IMR-90 (cell line): ENCODE results near the gene RHOBTB3.

Experiments
- CHD1 ChIP-seq: IDR thresholded peaks from 2 replicates; pipeline ENCODE4 v1.6.1; 2012; ENCODE audit warnings: low read depth, low read length, improper control_type of control experiment
- NFE2L2 ChIP-seq: fragments of 150-350 bp; IDR thresholded peaks from 2 replicates; pipeline ENCODE4 v1.6.1; 2016; ENCODE audit warnings: low read depth, mild to moderate bottlenecking, low read length
- POLR2A ChIP-seq: IDR thresholded peaks from 2 replicates; pipeline ENCODE4 v1.6.1; 2012; ENCODE audit warnings: mild to moderate bottlenecking, low read depth, low read length
- RAD21 ChIP-seq: IDR thresholded peaks from 2 replicates; pipeline ENCODE4 v1.6.1; 2012; ENCODE audit warnings: low read length, improper control_type of control experiment
- TF ChIP-seq, protein P1 (sequence below): conservative IDR thresholded peaks from 2 replicates; pipeline ENCODE4 v1.5.1; 2012; ENCODE audit warnings: mild to moderate bottlenecking, low read depth, low read length, improper control_type of control experiment

DNA sequence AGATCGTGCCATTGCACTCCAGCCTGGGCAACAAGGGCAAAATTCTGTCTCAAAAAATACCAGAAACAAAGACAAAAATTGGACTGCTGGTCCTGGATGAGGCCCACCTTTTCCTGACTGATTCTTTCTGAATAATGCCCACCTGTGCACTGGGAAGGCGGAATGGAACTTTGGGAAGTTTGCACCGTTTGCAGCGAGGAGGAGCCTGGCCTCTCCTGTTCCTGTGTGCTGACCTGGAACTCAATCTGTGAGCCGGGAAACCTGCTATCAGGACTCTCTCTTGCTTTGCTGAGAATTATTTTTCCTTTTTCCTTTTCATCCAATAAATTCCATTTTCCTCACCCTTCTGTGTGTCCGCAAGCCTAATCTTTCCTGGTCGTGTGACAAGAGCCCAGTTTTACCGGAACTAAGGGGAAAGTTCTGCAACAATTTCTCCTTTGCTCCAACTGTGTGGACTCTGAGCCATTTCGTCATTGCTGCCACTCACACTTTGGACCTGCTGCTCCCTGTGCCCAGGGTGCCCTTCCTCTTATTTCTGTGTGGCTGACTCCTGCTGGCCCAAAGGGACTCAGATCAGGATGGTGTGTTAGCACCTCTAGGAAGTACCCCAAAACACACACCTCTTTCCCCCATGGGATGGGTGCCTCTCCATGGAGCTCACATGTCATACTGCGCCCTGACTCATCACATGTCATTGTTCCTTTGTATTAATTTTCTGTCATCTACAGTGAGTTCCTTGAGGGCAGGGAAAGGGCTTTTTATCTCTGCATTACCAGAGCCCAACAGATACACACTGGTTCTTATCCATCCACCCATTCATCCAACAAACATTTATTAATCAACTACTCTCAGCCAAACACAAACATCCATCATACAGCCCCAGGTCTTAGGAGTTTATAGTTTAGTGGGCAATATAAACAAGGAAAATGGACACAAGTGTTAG, 96.1 kb downstream of the RHOBTB3 start:
- TF ChIP-seq, protein P1, sequence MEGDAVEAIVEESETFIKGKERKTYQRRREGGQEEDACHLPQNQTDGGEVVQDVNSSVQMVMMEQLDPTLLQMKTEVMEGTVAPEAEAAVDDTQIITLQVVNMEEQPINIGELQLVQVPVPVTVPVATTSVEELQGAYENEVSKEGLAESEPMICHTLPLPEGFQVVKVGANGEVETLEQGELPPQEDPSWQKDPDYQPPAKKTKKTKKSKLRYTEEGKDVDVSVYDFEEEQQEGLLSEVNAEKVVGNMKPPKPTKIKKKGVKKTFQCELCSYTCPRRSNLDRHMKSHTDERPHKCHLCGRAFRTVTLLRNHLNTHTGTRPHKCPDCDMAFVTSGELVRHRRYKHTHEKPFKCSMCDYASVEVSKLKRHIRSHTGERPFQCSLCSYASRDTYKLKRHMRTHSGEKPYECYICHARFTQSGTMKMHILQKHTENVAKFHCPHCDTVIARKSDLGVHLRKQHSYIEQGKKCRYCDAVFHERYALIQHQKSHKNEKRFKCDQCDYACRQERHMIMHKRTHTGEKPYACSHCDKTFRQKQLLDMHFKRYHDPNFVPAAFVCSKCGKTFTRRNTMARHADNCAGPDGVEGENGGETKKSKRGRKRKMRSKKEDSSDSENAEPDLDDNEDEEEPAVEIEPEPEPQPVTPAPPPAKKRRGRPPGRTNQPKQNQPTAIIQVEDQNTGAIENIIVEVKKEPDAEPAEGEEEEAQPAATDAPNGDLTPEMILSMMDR = no peak
- TF ChIP-seq CHD1 (no peak), NFE2L2 (no peak), RAD21 (no peak), POLR2A (no peak)
